ENCODE measurements around the gene RAP1GAP2.

DNA sequence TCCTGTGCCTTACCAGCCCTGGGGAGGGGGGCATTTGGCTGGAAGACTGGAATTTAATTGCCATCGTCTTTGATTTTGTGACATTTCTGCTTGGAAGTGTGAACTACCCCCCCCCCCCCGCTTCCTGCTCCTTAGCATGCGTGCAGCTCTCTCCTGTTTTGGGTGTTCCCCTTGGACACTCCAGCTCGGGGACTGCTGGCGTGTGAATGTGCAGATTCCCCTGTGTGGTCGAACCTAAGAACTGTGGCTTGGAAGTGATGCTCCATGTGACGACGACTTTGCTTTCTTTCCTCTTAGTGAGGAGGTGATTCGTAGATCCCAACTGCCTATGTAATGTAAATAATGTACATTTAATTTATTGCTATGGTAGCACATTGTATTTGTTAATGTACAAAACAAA, 241.0 kb downstream of the RAP1GAP2 start:
- TF ChIP-seq, protein P1, sequence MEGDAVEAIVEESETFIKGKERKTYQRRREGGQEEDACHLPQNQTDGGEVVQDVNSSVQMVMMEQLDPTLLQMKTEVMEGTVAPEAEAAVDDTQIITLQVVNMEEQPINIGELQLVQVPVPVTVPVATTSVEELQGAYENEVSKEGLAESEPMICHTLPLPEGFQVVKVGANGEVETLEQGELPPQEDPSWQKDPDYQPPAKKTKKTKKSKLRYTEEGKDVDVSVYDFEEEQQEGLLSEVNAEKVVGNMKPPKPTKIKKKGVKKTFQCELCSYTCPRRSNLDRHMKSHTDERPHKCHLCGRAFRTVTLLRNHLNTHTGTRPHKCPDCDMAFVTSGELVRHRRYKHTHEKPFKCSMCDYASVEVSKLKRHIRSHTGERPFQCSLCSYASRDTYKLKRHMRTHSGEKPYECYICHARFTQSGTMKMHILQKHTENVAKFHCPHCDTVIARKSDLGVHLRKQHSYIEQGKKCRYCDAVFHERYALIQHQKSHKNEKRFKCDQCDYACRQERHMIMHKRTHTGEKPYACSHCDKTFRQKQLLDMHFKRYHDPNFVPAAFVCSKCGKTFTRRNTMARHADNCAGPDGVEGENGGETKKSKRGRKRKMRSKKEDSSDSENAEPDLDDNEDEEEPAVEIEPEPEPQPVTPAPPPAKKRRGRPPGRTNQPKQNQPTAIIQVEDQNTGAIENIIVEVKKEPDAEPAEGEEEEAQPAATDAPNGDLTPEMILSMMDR (conservative IDR thresholded peaks at IDR 0.05 in 1 of 2, IDR thresholded peaks at IDR 0.05 in 1 of 2; ENCODE audit: extremely low read depth in 1 of 2, insufficient read depth in 1 of 2, low read depth in 1 of 2, low read length in 2 of 2): no peak
- no peak for TF ChIP-seq EZH2 (IDR thresholded peaks at IDR 0.05; ENCODE audit: borderline replicate concordance, low read length)

Data from mammary epithelial cell (primary cell).